ENCODE results near the gene STARD7.

GRCh38 chr2:96180521-96180920 lies 28.1 kb downstream of the STARD7 start:
- TF ChIP-seq POLR2A (IDR thresholded peaks at IDR 0.05; ENCODE audit: low read depth, low read length) (no peak), TAF1 (IDR thresholded peaks at IDR 0.05; ENCODE audit: low read depth, low read length) (no peak), POLR2AphosphoS5 (IDR thresholded peaks at IDR 0.05; ENCODE audit: low read depth, low read length) (no peak)

Data from GM12891 (cell line).